DND-41 (cell line): Measurements from ENCODE around the gene DNAH7.

Experiments
- EZH2 ChIP-seq: IDR thresholded peaks from 3 replicates; pipeline ENCODE4 v1.6.1; 2012; ENCODE audit warnings: borderline replicate concordance, low read depth, mild to moderate bottlenecking, moderate library complexity, low read length, inconsistent platforms; ENCODE audit not compliant: severe bottlenecking
- TF ChIP-seq, protein P1 (sequence below): IDR thresholded peaks from 2 replicates; pipeline ENCODE4 v1.5.1; 2012; ENCODE audit warnings: borderline replicate concordance, low read length, moderate library complexity, mild to moderate bottlenecking; ENCODE audit not compliant: poor library complexity, severe bottlenecking; ENCODE audit errors: extremely low read depth

DNA sequence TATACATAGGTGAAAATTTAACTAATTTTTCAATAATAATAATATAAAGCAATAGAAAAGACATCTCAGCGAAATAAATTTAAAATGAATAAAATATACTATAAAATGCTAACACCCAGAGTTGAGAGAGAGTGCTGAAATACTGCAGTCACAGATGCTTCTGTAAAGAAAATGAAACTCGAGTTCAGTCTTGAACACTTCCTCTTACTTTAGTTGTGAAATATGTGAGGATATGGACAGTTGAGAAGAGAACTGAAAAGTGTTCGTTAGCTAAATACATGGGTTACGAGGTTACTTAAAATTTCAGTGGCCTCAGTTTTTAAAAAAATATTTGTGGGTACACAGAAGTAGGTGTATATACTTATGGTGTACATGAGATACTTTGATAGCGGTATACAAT, 106.8 kb downstream of the DNAH7 start:
- TF ChIP-seq, protein P1, sequence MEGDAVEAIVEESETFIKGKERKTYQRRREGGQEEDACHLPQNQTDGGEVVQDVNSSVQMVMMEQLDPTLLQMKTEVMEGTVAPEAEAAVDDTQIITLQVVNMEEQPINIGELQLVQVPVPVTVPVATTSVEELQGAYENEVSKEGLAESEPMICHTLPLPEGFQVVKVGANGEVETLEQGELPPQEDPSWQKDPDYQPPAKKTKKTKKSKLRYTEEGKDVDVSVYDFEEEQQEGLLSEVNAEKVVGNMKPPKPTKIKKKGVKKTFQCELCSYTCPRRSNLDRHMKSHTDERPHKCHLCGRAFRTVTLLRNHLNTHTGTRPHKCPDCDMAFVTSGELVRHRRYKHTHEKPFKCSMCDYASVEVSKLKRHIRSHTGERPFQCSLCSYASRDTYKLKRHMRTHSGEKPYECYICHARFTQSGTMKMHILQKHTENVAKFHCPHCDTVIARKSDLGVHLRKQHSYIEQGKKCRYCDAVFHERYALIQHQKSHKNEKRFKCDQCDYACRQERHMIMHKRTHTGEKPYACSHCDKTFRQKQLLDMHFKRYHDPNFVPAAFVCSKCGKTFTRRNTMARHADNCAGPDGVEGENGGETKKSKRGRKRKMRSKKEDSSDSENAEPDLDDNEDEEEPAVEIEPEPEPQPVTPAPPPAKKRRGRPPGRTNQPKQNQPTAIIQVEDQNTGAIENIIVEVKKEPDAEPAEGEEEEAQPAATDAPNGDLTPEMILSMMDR: no peak
- TF ChIP-seq EZH2: no peak
